Peyer's patch (tissue), 4 donors: ENCODE data around the gene THSD8. TPM values are rescaled to one million over a fixed set of nuclear protein-coding genes. Genes with fewer than 3 reads are reported as not detected.
A peak's percentile ranks its signal among the peaks of the same experiment; 100 is the strongest.

Source experiments
- DNase-seq, 3 donors: peaks; one replicate each; pipeline ENCODE4 v3.0.0-alpha.2; 2017 to 2019
- H3K27ac ChIP-seq, 4 donors: fragments of 200-600 bp; sonication (generic); one replicate each; pipeline ENCODE4 v1.5.1; 2016 to 2019
- H3K27me3 ChIP-seq, 2 donors: fragments of 200-600 bp; sonication (generic); one replicate each; pipeline ENCODE4 v1.5.1; 2019
- H3K36me3 ChIP-seq, 3 donors: fragments of 200-600 bp; sonication (generic); one replicate each; pipeline ENCODE4 v1.5.1; 2016 to 2019
- H3K4me1 ChIP-seq, 4 donors: fragments of 200-600 bp; sonication (generic); one replicate each; pipeline ENCODE4 v1.5.1; 2016 to 2019
- H3K4me3 ChIP-seq, 4 donors: fragments of 200-600 bp; sonication (generic); 1 replicate in 3 of 4; 2 replicates in 1 of 4; pipeline ENCODE4 v1.5.1; 2016 to 2019; ENCODE audit warnings: mild to moderate bottlenecking in 1 of 4
- H3K9me3 ChIP-seq, 4 donors: fragments of 200-600 bp; sonication (generic); one replicate each; pipeline ENCODE4 v1.5.1; 2016 to 2019; ENCODE audit warnings: mild to moderate bottlenecking in 1 of 4
- POLR2A ChIP-seq, 2 donors: fragments of 450-650 bp; IDR thresholded peaks; one replicate each; pipeline ENCODE4 v1.5.1; 2017; ENCODE audit warnings: antibody characterized with exemption in 2 of 2, mild to moderate bottlenecking in 2 of 2, moderate library complexity in 2 of 2
- total RNA-seq, 4 donors: library from RNA; depleted of rRNA; stranded (reverse); fragments of >200 nt; gene quantifications; one replicate each; pipeline ENCODE4 v1.1.0, GENCODE V29; 2016
- TF ChIP-seq, protein P1 (sequence below), 6 experiments: fragments of 450-650 bp in 4 of 6; fragments of 200-600 bp in 2 of 6; sonication (generic) in 1 of 6; IDR thresholded peaks; one replicate each; pipeline ENCODE4 v1.5.1; 2017 to 2019; ENCODE audit warnings: antibody characterized with exemption in 6 of 6, mild to moderate bottlenecking in 3 of 6, moderate library complexity in 1 of 6

THSD8 gene
- total RNA-seq, 4 donors from 2014 or later = not detected

DNA sequence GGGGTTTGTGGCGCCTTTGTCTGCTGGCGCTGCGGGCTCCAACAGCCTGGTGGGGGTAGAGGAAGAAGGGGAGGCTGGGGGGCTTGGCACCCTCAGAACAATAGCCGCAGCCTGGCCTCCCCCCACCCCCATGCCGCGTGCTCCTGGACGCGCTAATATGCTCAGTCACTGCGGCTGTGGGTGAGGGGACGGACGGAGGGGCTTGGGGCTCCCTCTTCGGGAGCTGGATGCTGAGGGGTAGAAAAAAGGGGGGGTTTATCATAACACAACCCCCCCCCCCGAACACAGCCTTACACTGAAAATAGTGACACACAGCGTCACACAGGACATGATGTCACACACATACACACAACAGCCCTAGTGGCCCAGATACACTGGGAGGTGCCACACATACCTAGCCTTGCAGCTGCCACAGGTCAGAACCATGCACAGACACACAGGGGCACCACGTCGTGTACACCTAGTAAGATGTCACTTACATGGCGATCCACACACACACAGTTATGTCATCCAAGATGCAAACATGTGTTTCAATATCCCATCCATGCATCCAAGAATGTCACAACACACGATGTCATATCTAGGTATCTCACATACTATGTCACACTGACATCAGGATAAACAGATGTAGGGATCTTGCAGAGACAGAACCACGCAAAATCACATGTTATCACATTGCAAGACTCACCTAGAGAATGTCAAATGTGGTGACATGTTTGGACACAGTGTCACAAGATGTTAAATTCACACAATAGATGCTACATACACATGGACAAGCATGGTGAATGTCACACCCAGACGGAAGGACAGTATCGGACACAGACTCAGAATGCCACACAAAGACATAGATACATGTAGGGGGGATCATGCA lies 37.3 kb downstream of the THSD8 start:
- H3K27me3 ChIP-seq = peaks cover 0 to 54% of the 10 kb centered on the region in 2 donors
- H3K4me3 ChIP-seq = peak overlapping the region in 3 of 4 donors; percentile 40 to 51 (median 41)
- H3K27ac ChIP-seq = no peak overlapping the region
- DNase-seq = no peak
- no peaks in the 10 kb centered on the region for H3K36me3 ChIP-seq
- TF ChIP-seq, protein P1, sequence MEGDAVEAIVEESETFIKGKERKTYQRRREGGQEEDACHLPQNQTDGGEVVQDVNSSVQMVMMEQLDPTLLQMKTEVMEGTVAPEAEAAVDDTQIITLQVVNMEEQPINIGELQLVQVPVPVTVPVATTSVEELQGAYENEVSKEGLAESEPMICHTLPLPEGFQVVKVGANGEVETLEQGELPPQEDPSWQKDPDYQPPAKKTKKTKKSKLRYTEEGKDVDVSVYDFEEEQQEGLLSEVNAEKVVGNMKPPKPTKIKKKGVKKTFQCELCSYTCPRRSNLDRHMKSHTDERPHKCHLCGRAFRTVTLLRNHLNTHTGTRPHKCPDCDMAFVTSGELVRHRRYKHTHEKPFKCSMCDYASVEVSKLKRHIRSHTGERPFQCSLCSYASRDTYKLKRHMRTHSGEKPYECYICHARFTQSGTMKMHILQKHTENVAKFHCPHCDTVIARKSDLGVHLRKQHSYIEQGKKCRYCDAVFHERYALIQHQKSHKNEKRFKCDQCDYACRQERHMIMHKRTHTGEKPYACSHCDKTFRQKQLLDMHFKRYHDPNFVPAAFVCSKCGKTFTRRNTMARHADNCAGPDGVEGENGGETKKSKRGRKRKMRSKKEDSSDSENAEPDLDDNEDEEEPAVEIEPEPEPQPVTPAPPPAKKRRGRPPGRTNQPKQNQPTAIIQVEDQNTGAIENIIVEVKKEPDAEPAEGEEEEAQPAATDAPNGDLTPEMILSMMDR (IDR thresholded peaks at IDR 0.05) = no peak
- TF ChIP-seq POLR2A (IDR thresholded peaks at IDR 0.05) = no peak
- no peaks in the 10 kb centered on the region for H3K9me3 ChIP-seq
- H3K4me1 ChIP-seq = peaks cover 0 to 23% (median 12%) of the 10 kb centered on the region in 4 donors

GRCh38 chr19:12840091-12841079 lies 38.5 kb downstream of the THSD8 start:
- TF ChIP-seq POLR2A (IDR thresholded peaks at IDR 0.05) = no peak
- TF ChIP-seq, protein P1 (IDR thresholded peaks at IDR 0.05) = no peak
- DNase-seq = peak in 2 of 3 donors; percentile 70 to 78
- peaks cover 0 to 41% of the 10 kb centered on the region in 2 donors for H3K27me3 ChIP-seq

GRCh38 chr19:12841094-12841493 lies 39.2 kb downstream of the THSD8 start:
- H3K36me3 ChIP-seq = no peaks in the 10 kb centered on the region
- H3K9me3 ChIP-seq = no peaks in the 10 kb centered on the region
- H3K27ac ChIP-seq = no peak overlapping the region
- H3K4me3 ChIP-seq = peak overlapping the region in 1 of 4 donors; percentile 28
- DNase-seq = no peak
- H3K4me1 ChIP-seq = peaks cover 0 to 19% (median 11%) of the 10 kb centered on the region in 4 donors
- H3K27me3 ChIP-seq = peaks cover 0 to 34% of the 10 kb centered on the region in 2 donors
- TF ChIP-seq, protein P1 (IDR thresholded peaks at IDR 0.05) = no peak
- no peak for TF ChIP-seq POLR2A (IDR thresholded peaks at IDR 0.05)

More at GRCh38 chr19:12840091-12841079, 38.5 kb downstream of the THSD8 start:
- H3K36me3 ChIP-seq = no peaks in the 10 kb centered on the region
- peak overlapping the region in 1 of 4 donors; percentile 28 for H3K4me3 ChIP-seq
- H3K4me1 ChIP-seq = peaks cover 0 to 19% (median 11%) of the 10 kb centered on the region in 4 donors
- no peaks in the 10 kb centered on the region for H3K9me3 ChIP-seq
- no peak overlapping the region for H3K27ac ChIP-seq

DNA sequence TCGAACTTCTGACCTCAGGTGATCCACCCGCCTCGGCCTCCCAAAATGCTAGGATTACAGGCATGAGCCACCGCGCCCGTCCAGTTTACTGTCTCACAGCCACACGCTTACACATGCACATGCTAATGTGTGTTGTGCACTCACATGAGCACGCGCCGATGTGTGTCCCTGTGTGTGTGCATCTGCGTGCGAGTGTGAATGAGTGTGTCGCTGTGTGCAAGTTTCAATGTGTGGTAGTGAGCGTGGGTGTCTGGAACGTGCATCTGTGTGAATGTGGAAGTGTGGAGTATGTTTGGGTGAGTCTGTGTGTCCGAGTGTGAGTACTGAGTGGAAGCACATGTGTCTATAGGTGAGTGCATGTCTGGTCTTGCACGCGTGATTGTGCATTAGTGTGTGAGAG lies 40.6 kb downstream of the THSD8 start:
- TF ChIP-seq POLR2A (IDR thresholded peaks at IDR 0.05) = no peak
- TF ChIP-seq, protein P1 (IDR thresholded peaks at IDR 0.05) = no peak
- Histone ChIP-seq H3K9me3 (no peaks in the 10 kb centered on the region), H3K36me3 (no peaks in the 10 kb centered on the region), H3K27ac (no peak overlapping the region), H3K4me1 (peaks cover 0 to 23% (median 13%) of the 10 kb centered on the region in 4 donors), H3K27me3 (peaks cover 0 to 26% of the 10 kb centered on the region in 2 donors), H3K4me3 (no peak overlapping the region)
- DNase-seq = no peak

DNA sequence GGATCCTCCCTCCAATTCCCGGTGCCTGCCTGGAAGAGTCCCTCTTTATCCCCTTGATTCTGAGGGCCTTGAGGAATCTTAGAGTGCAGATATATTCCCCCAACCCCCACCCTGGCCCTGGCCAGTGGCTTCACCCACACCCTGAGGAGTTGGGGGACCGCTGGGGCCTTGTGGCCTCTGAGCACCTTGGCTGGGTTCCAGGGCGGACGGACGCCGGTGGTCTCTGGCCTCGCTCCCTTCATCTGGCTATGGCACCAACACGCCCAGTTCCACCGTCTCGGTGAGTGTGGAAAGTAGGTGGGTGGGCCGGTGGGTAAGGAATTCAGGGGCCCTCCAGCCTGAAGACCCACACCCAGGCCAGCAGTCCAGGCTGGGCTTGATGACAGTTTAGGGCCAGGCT lies 41.5 kb downstream of the THSD8 start:
- no peaks in the 10 kb centered on the region for H3K36me3 ChIP-seq
- TF ChIP-seq, protein P1 (IDR thresholded peaks at IDR 0.05) = no peak
- no peak for TF ChIP-seq POLR2A (IDR thresholded peaks at IDR 0.05)
- no peaks in the 10 kb centered on the region for H3K9me3 ChIP-seq
- no peak for DNase-seq
- no peak overlapping the region for H3K4me3 ChIP-seq
- no peak overlapping the region for H3K27ac ChIP-seq
- peaks cover 0 to 26% of the 10 kb centered on the region in 2 donors for H3K27me3 ChIP-seq
- H3K4me1 ChIP-seq = peaks cover 0 to 24% (median 14%) of the 10 kb centered on the region in 4 donors
